HL-60/S4 treated with phorbol 12-myristate 13-acetate at 8.2 ng/mL for 4 days and 3 days (cell line): ENCODE results near the gene RNF125.
"Not testable (repeated sequence)": the region's sequence is repeated elsewhere in the genome, so short reads cannot be mapped to it uniquely, and the experiment has no call there.

Experiments used
- in situ Hi-C: fragments of 300-500 bp; cut with MboI; formaldehyde crosslinking; loops from 2 replicates; pipeline ENCODE4 v1.15.0; 2022; ENCODE audit warnings: low sequenced_read_pairs

Gene RNF125

DNA sequence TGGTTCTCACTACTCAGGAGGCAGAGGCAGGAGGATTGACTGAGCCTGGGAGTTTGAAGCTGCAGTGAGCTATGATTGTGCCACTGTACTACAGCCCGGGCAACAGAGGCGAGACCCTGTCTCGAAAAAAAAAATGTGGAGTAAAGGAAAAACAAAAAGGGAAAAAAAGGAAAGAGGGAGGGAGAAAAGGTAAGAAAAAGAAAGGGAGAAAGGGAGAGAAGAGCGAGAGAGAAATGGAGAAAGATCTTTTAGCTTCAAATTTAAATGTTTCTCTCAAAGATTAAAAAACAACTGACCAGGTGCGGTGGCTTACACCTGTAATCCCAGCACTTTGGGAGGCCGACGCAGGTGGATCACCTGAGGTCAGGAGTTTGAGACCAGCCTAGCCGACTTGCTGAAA, 65.2 kb downstream of the RNF125 start:
- in situ Hi-C loops, result no loop called here

DNA sequence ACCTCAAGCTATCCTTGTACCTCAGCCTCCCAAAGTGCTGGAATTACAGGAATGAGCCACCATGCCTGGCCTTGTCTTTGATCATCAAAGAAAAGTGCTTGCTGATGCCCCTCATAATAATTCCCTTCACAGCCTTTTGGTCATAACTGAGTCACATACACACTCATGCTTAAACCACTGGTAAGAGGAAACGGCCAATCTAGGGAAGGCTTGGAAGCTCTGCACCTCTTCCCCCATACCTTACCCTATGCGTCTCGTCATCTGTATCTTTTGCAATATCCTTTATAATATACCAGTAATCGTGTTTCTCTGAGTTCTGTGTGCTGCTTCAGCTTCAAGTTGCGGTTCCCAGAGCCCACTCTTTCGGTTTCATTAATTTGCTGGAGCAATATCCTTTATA, 68.3 kb downstream of the RNF125 start:
- in situ Hi-C loops, result no loop called here

DNA sequence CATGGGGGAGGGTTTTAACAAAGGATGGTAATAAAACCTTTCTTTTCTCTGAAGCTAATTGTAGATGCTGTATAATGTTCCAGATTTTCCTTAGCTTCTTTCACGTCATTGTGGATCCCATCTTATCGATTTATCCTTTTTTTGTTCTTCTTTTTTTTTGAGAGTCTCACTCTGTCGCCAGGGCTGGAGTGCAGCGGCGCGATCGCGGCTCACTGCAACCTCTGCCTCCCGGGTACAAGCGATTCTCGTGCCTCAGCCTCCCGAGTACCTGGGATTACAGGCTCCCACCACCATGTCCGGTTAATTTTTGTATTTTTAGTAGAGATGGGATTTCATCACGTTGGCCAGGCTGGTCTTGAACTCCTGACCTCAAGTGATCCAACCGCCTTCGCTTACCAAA, 72.2 kb downstream of the RNF125 start:
- in situ Hi-C loops, result not testable (repeated sequence)

DNA sequence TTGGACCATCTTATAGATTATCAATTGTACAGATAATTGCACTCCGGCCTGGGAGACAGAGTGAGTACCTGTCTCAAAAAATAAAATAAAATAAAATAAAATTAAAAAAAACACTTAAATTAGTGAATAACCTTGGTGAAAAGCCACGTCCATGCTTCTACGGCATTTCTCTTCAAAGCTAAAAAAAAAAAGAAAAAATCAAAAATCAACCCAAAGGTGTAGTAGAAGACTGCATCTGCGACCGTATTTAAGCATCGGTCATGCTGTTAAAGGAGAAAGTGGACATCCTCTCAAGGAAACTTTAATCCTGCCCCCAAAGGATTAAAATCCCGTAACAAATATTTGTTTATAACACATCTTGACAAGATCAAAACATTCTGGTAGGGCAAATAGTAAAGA, 72.7 kb downstream of the RNF125 start:
- in situ Hi-C loops, result no loop called here

DNA sequence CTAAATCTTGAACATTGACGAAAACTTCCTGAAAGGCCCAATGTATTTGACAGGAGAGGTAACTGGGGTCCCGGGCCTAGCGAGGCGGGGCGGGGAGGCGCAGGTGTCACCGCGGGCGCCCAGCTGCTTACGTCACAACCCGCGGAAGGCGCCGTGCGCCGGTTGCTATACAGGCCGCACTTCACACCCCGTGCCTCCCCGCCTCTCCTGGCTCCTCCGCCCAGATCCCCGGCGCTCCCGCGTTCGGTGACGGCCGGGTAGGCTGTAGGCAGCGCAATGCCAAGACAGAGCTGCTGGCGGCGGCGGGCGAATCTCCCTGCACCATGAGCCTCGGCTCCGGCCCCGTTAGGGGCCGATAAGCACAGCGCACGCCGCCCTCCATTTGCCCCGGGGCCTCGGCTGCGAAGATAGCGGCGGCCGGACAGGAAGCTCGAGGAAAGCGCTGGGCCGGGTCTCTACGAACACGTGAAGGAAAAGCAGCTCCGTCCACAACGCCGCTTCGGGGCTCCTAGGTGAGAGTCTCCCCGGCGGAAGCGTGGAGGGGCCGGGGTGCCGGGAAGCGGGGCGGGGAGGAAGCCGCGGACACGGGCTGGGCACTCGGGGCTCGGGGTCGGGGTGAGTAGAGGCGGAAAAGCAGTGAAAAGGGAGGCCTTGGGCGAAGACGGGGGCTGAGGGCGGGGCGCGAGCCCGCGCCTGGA, 73.2 kb downstream of the RNF125 start, which contains the start of gene RNF138:
Gene RNF138 (plus strand): TSS at position 151 of the 698 bp plus-strand sequence. CDS start 903 bp downstream, outside the sequence.
- in situ Hi-C loops, result no loop called here

DNA sequence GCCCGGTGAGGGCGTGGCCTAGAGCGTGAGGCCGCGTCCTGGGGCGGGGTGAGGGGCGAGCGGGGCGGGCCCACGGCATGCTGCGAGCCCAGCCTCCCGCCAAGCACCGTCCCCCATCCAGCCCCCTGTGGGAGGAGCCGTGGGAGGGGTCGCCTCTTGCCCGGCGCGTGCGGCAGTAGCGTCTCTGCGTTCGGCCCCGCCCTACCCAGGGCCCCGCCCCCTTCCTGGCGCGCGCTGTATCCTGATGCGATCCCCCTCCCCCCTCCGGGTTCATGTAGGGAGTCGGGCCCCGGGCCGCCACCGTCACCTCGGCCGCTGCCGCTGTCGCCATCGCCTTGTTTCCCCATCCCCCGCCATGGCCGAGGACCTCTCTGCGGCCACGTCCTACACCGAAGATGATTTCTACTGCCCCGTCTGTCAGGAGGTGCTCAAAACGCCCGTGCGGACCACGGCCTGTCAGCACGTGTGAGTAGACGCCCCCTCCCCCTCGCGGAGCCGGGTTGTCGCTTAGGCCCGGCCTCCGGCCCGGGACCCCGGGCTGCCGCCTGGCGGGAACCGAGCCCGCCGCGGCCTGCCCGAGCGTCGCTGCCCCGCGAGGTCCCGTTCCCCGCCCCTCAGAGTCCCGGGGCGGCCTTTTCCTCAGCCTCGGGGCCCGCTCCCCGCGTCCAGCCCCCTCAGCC, 73.9 kb downstream of the RNF125 start:
- in situ Hi-C loops, result no loop called here

DNA sequence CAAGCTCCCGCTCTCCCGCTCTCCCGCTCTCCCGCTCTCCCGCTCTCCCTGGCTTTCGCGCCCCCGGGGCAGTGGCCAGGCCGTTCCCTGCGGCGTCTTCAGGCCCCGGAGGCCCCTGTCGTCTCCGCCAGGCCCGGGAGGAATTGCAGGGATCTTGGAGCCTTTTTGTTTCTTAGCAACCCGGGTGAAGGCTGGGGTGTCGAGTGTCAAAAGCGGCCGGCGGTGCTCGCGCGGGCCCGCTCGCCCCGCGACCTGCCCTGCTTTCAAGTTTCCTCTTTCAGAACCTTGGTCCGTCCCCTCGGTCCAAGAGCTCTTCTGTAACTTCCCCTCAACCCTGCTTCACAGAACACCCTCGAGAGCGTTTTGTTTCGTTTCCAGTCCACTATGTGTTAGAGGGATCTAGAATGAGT, 74.5 kb downstream of the RNF125 start:
- in situ Hi-C loops, result no loop called here

DNA sequence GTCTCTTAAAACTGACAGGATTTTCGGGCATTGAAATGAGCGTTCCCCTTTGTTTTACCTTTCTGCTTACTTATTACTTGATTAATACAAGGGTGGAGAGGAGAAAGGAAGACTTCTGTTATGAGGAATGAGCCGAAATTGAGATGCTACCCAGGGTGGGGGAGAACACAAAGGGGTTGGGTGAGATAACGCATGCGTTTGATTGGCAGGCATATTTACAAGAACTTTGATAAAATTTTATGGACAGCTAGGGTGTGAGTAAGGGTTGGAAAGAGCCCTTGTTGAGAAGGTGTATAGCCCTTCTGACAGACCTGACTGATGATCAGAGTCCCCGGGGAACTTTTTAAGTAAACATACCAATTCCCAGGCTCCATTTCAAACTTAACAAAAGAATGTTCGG, 74.9 kb downstream of the RNF125 start:
- in situ Hi-C loops, result no loop called here

DNA sequence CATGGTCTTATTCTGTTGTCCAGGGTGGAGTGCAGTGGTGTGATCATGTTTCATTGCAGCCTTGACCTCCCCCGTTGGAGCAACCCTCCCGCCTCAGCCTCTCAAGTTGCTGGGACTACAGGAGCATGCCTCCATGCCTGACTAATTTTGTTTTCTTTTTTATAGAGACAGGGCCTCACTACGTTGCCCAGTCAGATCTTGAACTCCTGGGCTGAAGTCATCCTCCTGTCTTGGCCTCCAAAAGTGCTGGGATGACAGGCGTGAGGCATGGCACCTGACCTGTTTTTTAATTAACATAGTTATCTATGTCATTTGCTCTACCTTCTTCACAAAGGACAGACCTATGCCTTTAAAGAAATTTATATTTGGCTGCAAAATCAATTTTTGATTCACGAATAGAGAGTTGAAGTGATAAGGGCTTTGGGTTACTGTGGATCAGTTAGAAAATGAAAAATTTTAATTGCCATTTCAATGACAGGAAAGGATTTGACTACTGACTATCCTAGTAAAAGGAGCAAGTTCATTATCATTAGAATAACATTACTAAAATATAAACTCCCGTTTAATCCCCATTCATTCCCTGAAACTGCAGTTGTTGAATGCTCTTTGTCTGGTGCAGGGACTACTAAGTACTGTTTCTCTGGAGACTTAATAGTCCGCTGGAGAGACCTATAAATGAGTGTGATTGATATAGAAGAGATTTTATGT, 76.7 kb downstream of the RNF125 start:
- in situ Hi-C loops, result no loop called here

DNA sequence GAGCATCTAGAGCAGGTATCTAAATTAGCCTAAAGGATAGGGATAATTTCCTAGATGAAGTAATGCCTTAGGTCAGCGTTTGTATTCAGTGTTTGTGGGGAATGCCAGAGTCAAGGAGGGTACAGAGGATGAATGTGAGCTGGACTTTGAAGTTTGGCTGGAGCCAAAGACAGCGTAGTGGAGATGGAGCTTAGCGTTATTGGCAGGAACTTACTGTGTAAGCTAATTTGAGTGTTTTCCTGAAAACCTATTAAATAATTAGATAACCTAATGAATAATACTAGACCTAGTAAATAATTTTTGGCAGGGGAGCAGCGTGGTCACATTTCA, 77.2 kb downstream of the RNF125 start:
- in situ Hi-C loops, result no loop called here

DNA sequence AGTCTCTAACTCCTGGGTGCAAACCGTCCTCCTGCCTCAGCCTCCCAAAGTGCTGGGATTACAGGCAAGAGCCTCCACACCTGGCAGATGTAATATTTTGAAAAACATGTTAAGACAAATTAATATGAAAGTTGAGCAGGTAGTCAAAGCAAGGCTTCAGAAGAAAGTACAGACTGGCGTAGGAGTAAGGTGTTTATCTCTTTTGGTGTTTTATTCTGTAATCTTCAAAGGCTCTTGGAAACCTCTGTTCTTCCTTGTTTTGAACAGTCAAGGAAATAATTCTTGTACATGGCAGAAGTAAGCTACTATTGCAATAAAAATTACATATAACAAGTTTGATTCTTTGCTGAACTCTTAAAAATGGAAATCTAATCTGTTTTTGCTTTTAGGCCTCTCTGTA, 78.3 kb downstream of the RNF125 start:
- in situ Hi-C loops, result no loop called here

DNA sequence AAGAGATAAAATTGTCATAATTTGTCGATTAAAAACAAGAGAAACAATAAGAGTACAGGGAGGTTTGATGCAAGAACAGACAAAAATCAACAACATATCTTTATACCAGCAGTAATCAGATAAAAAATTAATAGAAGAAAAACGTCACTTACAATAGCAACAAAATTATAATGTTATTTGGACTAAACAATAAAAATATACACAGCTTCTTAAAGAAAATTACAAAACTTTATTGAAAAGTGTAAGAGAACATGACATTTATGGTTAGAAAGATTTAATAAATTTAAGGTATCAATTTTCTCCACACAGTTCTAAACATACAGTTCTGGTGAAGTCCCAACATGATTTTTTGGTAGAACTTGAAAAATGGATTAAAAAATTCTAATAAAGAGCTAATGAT, 85.9 kb downstream of the RNF125 start:
- in situ Hi-C loops, result no loop called here

DNA sequence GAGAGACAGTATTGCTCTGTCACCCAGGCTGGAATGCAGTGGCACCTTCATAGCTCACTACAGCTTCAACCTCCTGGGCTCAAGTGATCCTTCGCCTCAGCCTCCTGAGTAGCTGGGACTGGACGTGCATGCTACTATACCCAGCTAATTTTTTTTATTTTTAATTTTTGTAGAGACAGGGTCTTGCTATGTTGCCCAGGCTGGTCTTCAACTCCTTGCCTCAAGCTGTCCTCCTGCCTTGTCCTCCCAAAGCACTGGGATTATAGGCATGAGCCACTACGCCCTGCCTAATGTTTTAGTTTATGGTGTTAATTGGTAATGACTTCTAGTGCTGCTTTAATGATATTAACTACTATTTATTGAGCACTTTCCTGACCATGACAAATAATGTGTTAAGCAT, 91.4 kb downstream of the RNF125 start:
- in situ Hi-C loops, result no loop called here

DNA sequence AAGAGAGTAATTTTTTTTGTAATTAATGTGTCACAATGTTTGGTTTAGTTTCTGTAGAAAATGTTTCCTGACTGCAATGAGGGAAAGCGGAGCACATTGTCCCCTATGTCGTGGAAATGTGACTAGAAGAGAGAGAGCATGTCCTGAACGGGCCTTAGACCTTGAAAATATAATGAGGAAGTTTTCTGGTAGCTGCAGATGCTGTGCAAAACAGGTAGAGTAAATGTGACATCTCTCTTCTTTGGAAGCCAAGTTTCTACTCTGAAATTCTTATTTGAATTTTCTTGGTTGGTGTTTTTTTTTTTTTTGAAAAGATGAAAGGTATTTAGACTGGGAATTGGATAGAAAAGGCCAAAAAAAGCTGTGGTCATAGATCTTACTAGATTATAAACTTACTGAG, 93.1 kb downstream of the RNF125 start:
- in situ Hi-C loops, result no loop called here

DNA sequence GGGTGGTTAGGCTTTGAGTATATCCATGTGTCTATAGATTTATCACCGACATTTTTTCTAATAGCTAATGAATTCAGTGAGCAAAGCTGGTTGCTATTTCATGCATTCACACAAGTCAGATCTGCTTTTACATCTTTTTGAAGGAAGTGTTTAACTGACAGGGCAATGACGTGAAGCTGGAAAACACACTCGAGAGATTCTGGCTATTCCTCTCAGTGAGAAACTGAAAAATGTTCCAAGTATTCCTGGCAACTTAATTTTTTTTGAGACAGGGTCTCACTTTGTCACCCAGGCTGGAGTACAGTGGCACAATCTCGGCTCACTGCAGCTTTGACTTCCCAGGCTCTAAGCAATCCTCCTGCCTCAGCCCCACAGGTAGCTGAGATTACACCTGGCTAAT, 94.2 kb downstream of the RNF125 start:
- in situ Hi-C loops, result no loop called here

DNA sequence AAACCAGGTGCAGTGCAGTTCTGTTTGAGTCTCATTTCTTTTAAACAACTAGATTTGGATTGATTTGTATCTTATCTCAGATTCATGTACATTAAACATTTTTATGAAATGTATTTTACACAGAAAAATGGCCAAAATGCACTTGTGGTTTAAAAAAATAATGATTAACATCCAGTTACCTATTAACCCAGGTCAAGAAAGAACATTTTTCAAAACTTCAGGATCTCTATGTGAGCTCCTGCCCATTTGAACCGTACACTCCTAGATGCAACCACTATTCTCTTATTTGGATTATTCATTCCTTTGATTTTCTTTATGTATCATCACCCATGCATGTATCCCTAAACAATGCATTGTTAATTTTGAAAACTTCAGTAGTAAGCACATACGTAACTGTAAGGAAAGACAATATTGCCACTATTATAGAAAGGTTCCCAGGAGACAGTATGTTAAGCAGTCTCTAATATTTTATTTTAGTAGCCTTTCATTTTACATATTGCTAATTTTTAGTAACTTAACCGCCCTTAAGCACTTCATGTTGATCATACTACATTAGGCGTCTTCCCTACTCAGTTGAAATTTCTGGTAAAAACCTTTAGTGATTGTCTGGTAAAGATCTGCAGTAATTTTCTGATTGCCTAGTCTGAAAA, 95.8 kb downstream of the RNF125 start:
- in situ Hi-C loops, result no loop called here

DNA sequence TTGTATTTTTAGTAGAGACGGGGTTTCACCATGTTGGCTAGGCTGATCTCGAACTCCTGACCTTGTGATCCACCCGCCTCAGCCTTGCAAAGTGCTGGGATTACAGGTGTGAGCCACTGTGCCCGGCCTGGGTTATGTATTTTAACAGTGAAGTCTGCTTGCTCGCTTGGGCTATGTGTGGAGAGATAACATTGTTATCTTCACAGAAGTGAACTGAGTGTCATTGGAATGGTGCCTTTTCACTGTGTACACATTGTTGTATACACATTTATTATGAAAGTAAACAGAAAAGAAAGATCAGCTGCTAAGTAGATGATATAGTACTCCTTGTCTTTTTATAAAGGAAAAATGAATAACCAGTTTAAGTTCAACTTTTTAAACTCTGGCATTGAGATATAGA, 103.4 kb downstream of the RNF125 start:
- in situ Hi-C loops, result no loop called here
